CD14-positive monocyte (primary cell): ENCODE results near the gene TOGARAM2. TPM values are rescaled to one million over a fixed set of nuclear protein-coding genes. Genes with fewer than 3 reads are reported as not detected.
A peak's percentile ranks its signal among the peaks of the same experiment; 100 is the strongest.

Experiments used
- DNase-seq, 3 donors: peaks; one replicate each; pipeline ENCODE4 v3.0.0-alpha.2; 2011 to 2022
- H2AFZ ChIP-seq: 2 replicates; pipeline ENCODE4 v1.6.0; 2012; ENCODE audit warnings: mild to moderate bottlenecking, low read depth, low read length, inconsistent platforms; ENCODE audit not compliant: insufficient read depth, poor library complexity, severe bottlenecking
- H3K27ac ChIP-seq, 2 donors: 1 replicate in 1 of 2; 2 replicates in 1 of 2; pipeline ENCODE4 v1.5.1; 2012 to 2013; ENCODE audit warnings: low read length in 2 of 2, control low read depth in 1 of 2, inconsistent platforms in 1 of 2, low read depth in 1 of 2, mild to moderate bottlenecking in 1 of 2
- H3K27me3 ChIP-seq, 2 donors: one replicate each; pipeline versions ENCODE4 v1.6.0 to v1.6.1; 2011 to 2013; ENCODE audit warnings: low read length in 2 of 2; ENCODE audit not compliant: control insufficient read depth in 2 of 2, insufficient read depth in 2 of 2
- H3K36me3 ChIP-seq, 2 donors: replicated peaks in 1 of 2; 1 replicate in 1 of 2; 2 replicates in 1 of 2; pipeline versions ENCODE4 v1.5.1 to v1.6.1; 2012 to 2013; ENCODE audit warnings: low read length in 2 of 2, control low read depth in 1 of 2, inconsistent platforms in 1 of 2, mild to moderate bottlenecking in 1 of 2; ENCODE audit not compliant: insufficient read depth in 2 of 2, control insufficient read depth in 1 of 2
- H3K4me1 ChIP-seq, 2 donors: 1 replicate in 1 of 2; 2 replicates in 1 of 2; pipeline versions ENCODE4 v1.5.1 to v1.6.1; 2012 to 2013; ENCODE audit warnings: low read length in 2 of 2, control low read depth in 1 of 2, inconsistent platforms in 1 of 2, mild to moderate bottlenecking in 1 of 2, moderate library complexity in 1 of 2; ENCODE audit not compliant: insufficient read depth in 2 of 2, control insufficient read depth in 1 of 2
- H3K4me2 ChIP-seq: replicated peaks from 2 replicates; pipeline ENCODE3; 2012; ENCODE audit warnings: low read length, moderate library complexity, mild to moderate bottlenecking; ENCODE audit not compliant: poor library complexity, severe bottlenecking; ENCODE audit errors: extremely low read depth
- H3K4me3 ChIP-seq, 3 experiments: fragments of 200-600 bp in 1 of 3; sonication (generic) in 1 of 3; replicated peaks in 1 of 3; 1 replicate in 2 of 3; 2 replicates in 1 of 3; pipeline ENCODE4 v1.5.1; 2011 to 2013; ENCODE audit warnings: low read length in 3 of 3, mild to moderate bottlenecking in 3 of 3, control low read depth in 2 of 3, low read depth in 2 of 3, inconsistent platforms in 1 of 3, moderate library complexity in 1 of 3
- H3K79me2 ChIP-seq: 2 replicates; pipeline ENCODE4 v1.6.0; 2012; ENCODE audit warnings: mild to moderate bottlenecking, control low read depth, inconsistent platforms, low read length, moderate library complexity; ENCODE audit not compliant: insufficient read depth
- H3K9ac ChIP-seq: 2 replicates; pipeline ENCODE4 v1.6.0; 2017; ENCODE audit warnings: low read length, mild to moderate bottlenecking; ENCODE audit not compliant: insufficient read depth, poor library complexity, severe bottlenecking
- H3K9me3 ChIP-seq, 2 donors: replicated peaks in 1 of 2; 1 replicate in 1 of 2; 2 replicates in 1 of 2; pipeline versions ENCODE4 v1.5.1 to v1.6.1; 2012 to 2013; ENCODE audit warnings: low read length in 2 of 2, control low read depth in 1 of 2; ENCODE audit not compliant: control insufficient read depth in 1 of 2, insufficient read depth in 1 of 2
- H4K20me1 ChIP-seq: 2 replicates; pipeline ENCODE4 v1.6.0; 2012; ENCODE audit warnings: mild to moderate bottlenecking, low read length, control low read depth, moderate library complexity; ENCODE audit not compliant: insufficient read depth
- H3K27ac Mint-ChIP-seq, 7 donors: one replicate each; pipeline ENCODE4 v1.8.0; 2020; ENCODE audit warnings: mild to moderate bottlenecking in 7 of 7, mixed read lengths in 7 of 7, moderate library complexity in 6 of 7, inconsistent platforms in 2 of 7
- H3K27me3 Mint-ChIP-seq, 3 donors: one replicate each; pipeline ENCODE4 v1.8.0; 2021 to 2022; ENCODE audit warnings: low read depth in 3 of 3, mild to moderate bottlenecking in 3 of 3, mixed read lengths in 3 of 3, moderate library complexity in 3 of 3, inconsistent platforms in 1 of 3
- H3K36me3 Mint-ChIP-seq, 2 donors: one replicate each; pipeline ENCODE4 v1.8.0; 2020; ENCODE audit warnings: mixed read lengths in 2 of 2, inconsistent platforms in 1 of 2, mild to moderate bottlenecking in 1 of 2
- H3K4me1 Mint-ChIP-seq: one replicate; pipeline ENCODE4 v1.8.0; 2020; ENCODE audit warnings: mild to moderate bottlenecking, mixed read lengths
- H3K4me3 Mint-ChIP-seq, 2 donors: one replicate each; pipeline ENCODE4 v1.8.0; 2020; ENCODE audit warnings: mild to moderate bottlenecking in 2 of 2, mixed read lengths in 2 of 2, moderate library complexity in 1 of 2
- H3K9me3 Mint-ChIP-seq, 7 donors: one replicate each; pipeline ENCODE4 v1.8.0; 2020 to 2022; ENCODE audit warnings: mixed read lengths in 7 of 7, mild to moderate bottlenecking in 6 of 7, moderate library complexity in 6 of 7, inconsistent platforms in 2 of 7
- CTCF ChIP-seq: fragments of 200-600 bp; IDR thresholded peaks from one replicate; pipeline ENCODE4 v1.8.0; 2022; ENCODE audit warnings: antibody characterized with exemption, mild to moderate bottlenecking
- WGBS: methylation state at CpG from one replicate; pipeline ENCODE4 v1.1.5; 2013; ENCODE audit warnings: missing lambda C conversion rate; ENCODE audit not compliant: insufficient coverage; 5-methylcytosine and 5-hydroxymethylcytosine counted together
- intact Hi-C, 2 donors: fragments of 100-400 bp; cut with micrococcal nuclease; formaldehyde crosslinking; loops; one replicate each; pipeline versions ENCODE4 v1.15.0 to v1.15.1; 2023
- polyA plus RNA-seq, 3 donors: library from polyadenylated mRNA; depleted of rRNA in 1 of 3; unstranded in 2 of 3; stranded (reverse) in 1 of 3; fragments of 300-500 nt in 2 of 3; fragments of >200 nt in 1 of 3; fragmentation: Illumina TruSeq in 2 of 3; gene quantifications; 1 replicate in 2 of 3; 2 replicates in 1 of 3; pipeline ENCODE4 v1.2.3, GENCODE V29; 2012 to 2021

Gene TOGARAM2
- polyA plus RNA-seq, 3 donors, result 0.23 to 5.5 TPM; not detected in 1

GRCh38 chr2:29060441-29060840 lies 79.3 kb downstream of the TOGARAM2 start:
- DNase-seq, result no peak
- Mint-ChIP-seq H3K9me3 (peaks cover 0 to 2% (median 0%) of the 10 kb centered on the region in 7 donors), H3K27ac (no peak overlapping the region), H3K4me3 (no peak overlapping the region), H3K27me3 (no peaks in the 10 kb centered on the region), H3K4me1 (no peaks in the 10 kb centered on the region), H3K36me3 (no peaks in the 10 kb centered on the region)
- H4K20me1 ChIP-seq, result no peaks in the 10 kb centered on the region
- no peak overlapping the region for H2AFZ ChIP-seq
- no peak for TF ChIP-seq CTCF
- H3K9ac ChIP-seq, result no peak overlapping the region
- no peak overlapping the region for H3K27ac ChIP-seq
- WGBS, result 93% methylated on average over 7 of the region's 9 CpGs
- peaks cover 0 to 2% of the 10 kb centered on the region in 2 donors for H3K4me1 ChIP-seq
- no peaks in the 10 kb centered on the region for H3K27me3 ChIP-seq
- H3K4me2 ChIP-seq, result no peak overlapping the region
- no peaks in the 10 kb centered on the region for H3K9me3 ChIP-seq
- no peak overlapping the region for H3K4me3 ChIP-seq
- H3K36me3 ChIP-seq, result no peaks in the 10 kb centered on the region
- no peaks in the 10 kb centered on the region for H3K79me2 ChIP-seq
- intact Hi-C loops, result no loop called here

- no peaks in the 10 kb centered on the region for H3K36me3 ChIP-seq
- no peak overlapping the region for H3K4me2 ChIP-seq
- H3K27me3 ChIP-seq, result no peaks in the 10 kb centered on the region
- intact Hi-C loops, result no loop called here
- no peak overlapping the region for H3K9ac ChIP-seq
- no peak overlapping the region for H2AFZ ChIP-seq
- H3K79me2 ChIP-seq, result no peaks in the 10 kb centered on the region
- no peak for DNase-seq
- H3K4me3 ChIP-seq, result no peak overlapping the region
- no peak overlapping the region for H3K4me3 Mint-ChIP-seq
- H3K9me3 ChIP-seq, result no peaks in the 10 kb centered on the region
- H4K20me1 ChIP-seq, result no peaks in the 10 kb centered on the region
- H3K4me1 ChIP-seq, result peaks cover 7 to 10% of the 10 kb centered on the region in 2 donors
- H3K27ac Mint-ChIP-seq, result peak overlapping the region in 1 of 7 donors; percentile 16
- H3K4me1 Mint-ChIP-seq, result peaks cover 1% of the 10 kb centered on the region
- peaks cover 0 to 2% (median 0%) of the 10 kb centered on the region in 7 donors for H3K9me3 Mint-ChIP-seq
- H3K27me3 Mint-ChIP-seq, result no peaks in the 10 kb centered on the region
- WGBS, result 100% methylated on average over 3 of the region's 6 CpGs
- no peak overlapping the region for H3K27ac ChIP-seq
- TF ChIP-seq CTCF, result no peak
- no peaks in the 10 kb centered on the region for H3K36me3 Mint-ChIP-seq
Observed at GRCh38 chr2:29061176-29061575, 80.1 kb downstream of the TOGARAM2 start.
